GM19099 (cell line): ENCODE measurements around the gene CRADD.

Experiments used
- POLR2A ChIP-seq: IDR thresholded peaks from 3 replicates; pipeline ENCODE4 v1.6.1; 2011; ENCODE audit warnings: low read depth; ENCODE audit not compliant: insufficient read length; ENCODE audit errors: extremely low read depth

Gene CRADD

DNA sequence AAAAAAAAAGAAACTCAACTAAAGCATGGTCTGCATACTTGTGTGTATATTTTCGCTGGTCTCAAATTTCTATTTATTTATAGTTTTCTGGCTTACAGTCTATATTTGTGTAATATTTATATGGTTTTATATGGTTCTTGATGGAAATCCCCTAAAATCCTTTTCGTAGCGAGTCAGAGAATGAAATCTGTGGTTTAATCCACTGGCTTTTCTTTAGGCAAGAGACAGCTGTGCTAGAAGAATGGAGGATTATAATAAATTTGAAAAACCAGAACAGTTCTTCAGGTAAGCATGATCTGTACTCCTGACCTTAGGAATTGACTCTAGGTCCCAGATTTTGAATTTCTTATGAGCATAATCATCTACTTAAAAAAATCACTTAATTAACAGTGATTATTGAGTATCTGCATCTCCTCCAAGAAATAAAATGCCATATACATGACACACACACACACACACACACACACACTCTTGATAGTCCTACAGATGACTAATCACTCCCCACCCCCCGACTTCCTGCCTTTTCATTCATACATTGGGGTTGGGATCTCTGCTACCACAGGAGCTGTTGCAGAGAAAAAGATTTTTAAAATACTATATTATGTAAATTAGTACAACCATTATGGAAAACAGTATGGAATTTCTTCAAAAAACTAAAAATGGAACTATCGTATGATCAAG is 113.4 kb downstream of the CRADD start:
- TF ChIP-seq POLR2A, result no peak

GRCh38 chr12:93793007-93793406 is 115.8 kb downstream of the CRADD start:
- no peak for TF ChIP-seq POLR2A

- no peak for TF ChIP-seq POLR2A
Observed at GRCh38 chr12:93793983-93794382, 116.8 kb downstream of the CRADD start.

DNA sequence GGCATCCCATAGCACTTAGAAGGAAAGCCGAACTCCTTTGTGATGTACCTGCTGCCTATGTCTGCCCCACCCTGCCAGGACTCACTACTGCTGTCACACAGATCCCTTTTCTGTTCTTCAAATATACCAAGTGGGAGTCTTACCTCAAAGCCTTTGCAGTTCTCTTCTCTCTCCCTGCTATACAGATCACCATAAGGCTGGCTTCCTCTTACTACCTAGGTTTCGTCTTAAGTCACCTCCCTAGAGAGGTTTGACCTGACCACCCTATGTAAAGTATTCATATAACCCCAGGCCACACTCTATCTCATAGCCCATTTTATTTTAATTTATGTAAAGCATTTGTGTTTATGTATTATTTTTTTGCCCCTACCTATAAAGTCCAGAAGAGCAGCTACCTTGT is 117.6 kb downstream of the CRADD start:
- TF ChIP-seq POLR2A, result no peak

- no peak for TF ChIP-seq POLR2A
Observed at GRCh38 chr12:93795352-93795751, 118.2 kb downstream of the CRADD start.

- TF ChIP-seq POLR2A, result no peak
Observed at GRCh38 chr12:93796729-93797128, 119.6 kb downstream of the CRADD start.

DNA sequence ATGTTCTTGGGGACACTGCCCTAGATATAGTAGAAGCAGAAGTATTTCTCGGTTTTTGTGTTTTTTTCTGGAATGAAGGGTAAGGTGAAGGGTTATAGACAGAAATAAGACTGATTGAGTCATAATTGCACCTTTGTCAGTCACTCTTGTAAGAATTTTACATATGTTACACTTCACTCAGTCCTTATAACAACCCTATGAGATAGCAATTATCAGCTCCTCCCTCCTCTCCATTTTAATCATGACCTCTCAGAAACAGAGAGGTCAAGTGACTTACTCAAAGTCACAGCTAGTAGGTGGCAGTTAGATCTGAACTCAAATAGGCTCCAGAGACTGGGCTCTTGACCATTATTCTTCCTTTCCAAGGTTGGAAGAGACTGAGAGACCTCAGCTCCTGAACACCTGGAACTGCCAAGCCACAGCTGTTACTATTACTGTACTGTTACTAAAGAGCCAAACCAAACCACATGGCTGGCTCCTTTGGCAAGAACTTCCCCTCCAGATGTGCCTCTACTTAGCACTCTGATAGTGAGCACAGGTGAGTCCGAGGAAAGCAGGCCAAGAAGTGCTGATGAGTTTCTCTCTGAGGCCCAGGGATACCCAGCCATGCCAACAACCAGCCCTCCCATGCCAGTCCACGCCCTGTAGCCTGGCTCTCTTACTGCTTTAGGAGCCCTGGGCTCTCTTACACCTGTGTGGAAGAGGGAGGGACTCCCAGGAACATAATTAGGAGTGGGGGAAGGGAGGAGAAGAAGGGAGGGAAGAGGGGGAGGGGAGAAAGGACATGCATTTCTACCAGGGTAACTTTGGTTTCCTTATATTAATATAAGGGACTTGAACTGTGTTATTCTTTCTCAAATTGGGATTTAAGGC is 121.3 kb downstream of the CRADD start:
- TF ChIP-seq POLR2A, result no peak

- no peak for TF ChIP-seq POLR2A
Observed at GRCh38 chr12:93802293-93802692, 125.1 kb downstream of the CRADD start.

- no peak for TF ChIP-seq POLR2A
Observed at GRCh38 chr12:93802698-93803423, 125.7 kb downstream of the CRADD start.

DNA sequence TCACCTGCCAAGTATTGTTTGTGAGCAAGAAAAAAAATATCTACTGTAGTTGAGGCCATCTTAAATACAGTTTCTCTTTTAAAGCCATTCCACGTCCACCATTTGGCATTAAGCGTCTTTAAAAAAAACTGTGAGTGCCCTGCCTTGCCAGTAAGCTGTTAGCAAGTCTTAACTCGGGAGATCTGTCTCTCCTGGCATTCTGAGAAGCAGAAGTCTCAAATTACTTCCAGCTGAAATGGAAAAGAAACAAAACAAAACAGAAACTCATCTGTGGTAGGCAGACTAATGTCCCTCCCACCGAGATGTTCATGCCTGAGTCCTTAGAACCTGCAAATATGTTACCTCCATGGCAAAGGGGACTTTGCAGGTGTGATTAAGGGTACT is 126.2 kb downstream of the CRADD start:
- TF ChIP-seq POLR2A, result no peak

DNA sequence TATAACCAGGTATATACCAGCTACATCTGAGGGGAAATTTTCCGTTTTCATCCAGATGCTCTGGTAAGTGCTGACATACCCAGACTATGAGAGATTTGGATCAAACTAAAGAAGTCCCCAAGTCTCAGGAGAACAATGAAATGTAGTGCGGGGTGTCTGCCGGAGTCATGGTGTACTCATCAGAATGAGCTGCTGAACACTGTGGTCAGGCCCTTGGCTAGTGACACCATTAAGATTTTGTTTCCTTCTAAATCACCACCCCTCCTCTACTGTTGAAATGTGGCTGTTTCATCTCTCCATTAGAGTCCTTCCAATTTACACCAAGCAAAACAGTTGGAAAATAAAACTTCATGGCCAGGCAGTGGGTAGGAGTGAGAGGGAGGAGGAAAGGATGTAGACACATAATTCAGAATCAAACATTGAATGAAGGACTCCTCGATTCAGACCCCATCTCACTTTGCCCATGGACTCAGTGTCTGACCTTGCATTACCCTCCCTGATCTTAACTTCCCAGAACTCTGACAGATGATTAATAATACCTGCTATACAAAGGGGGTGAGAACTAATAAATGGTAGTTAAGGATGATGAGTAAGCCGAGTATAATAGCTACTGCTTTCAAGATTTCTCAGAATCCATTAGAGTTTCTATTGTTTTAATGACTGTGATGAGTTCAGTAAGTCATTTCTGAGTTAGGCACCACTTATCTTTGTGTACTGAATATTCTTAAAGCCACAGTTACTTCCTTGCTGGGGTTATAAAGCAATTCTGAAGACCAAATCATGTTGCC is 127.4 kb downstream of the CRADD start:
- TF ChIP-seq POLR2A, result no peak

- TF ChIP-seq POLR2A, result no peak
Observed at GRCh38 chr12:93805736-93806141, 128.6 kb downstream of the CRADD start.

DNA sequence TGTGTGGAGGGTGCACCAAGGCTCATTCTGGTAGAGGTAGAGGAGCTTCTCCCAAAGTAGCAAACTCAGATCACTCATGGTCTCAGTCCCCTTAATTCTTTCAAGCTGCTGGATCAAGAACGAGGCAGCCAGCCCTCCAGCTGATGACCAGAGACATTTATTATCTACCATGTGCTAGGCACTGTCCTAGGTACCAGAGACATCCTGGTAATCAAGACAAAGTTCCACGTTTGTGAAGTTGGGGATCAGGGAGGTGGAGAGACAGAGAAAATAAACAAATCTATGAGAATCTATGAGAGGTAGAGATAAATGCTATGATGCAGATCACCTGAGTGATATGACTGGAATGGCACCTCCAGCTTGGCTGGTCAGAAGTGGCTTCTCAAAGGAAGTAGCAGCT is 130.2 kb downstream of the CRADD start:
- TF ChIP-seq POLR2A, result no peak

- no peak for TF ChIP-seq POLR2A
Observed at GRCh38 chr12:93808169-93808899, 131.2 kb downstream of the CRADD start.

DNA sequence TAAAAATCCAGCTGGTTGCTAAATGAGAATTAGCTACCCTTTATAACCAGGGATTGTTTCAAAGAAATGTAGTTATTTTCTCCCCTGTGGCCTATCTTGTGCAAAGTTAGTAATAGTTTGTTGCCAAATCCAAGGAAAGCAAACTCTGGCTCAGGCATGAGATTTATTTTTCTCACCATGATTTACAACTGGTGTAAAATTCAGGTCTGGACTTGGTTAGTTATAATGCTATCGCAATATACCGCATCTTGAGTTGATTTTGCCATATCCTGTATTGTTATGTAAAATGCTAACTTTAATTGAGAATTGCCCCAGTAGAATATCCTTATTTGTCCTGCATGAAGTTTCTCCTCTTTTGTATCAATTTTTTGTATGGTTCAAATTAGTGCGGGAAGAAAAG is 135.5 kb downstream of the CRADD start:
- no peak for TF ChIP-seq POLR2A

DNA sequence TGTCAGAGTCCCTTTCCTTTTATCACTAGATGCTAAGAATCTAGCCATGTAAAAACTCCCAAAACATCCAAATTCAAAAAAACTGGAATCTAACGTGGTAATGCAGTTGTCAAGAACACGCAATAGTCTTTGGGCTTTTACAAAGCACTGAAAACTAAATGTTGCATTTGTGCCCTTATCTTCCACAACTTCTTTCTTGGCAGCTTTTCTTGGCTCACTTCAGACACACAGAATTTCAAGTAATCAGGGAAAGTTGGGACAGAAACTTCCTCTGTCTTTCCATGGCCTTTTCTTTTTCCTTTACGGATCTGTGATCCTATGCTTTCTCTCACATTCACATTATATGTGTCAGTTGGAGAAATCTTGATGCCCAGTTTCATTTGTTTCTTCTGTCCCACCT is 136.0 kb downstream of the CRADD start:
- TF ChIP-seq POLR2A, result no peak
